Cardiac muscle cell (in vitro differentiated cells and primary cell): ENCODE results near the gene PTPN7. TPM values are rescaled to one million over a fixed set of nuclear protein-coding genes. Genes with fewer than 3 reads are reported as not detected.

Experiments used
- DNase-seq, 2 donors: peaks; one replicate each; pipeline versions ENCODE4 v3.0.0 to v3.0.0-alpha.2; 2010 to 2017; ENCODE audit warnings: low read depth in 1 of 2, low spot score in 1 of 2
- H3K27ac ChIP-seq: fragments of 200-600 bp; sonication (generic); 2 replicates; pipeline ENCODE4 v1.5.1; 2016
- H3K27me3 ChIP-seq: fragments of 200-600 bp; sonication (generic); 2 replicates; pipeline ENCODE4 v1.6.0; 2016; ENCODE audit warnings: control low read depth
- H3K36me3 ChIP-seq: fragments of 200-600 bp; sonication (generic); 2 replicates; pipeline ENCODE4 v1.5.1; 2016; ENCODE audit warnings: control low read depth
- H3K4me1 ChIP-seq: fragments of 200-600 bp; sonication (generic); 2 replicates; pipeline ENCODE4 v1.8.1; 2017; ENCODE audit warnings: low read depth, mild to moderate bottlenecking, mixed run types
- H3K4me3 ChIP-seq: fragments of 200-600 bp; sonication (generic); 2 replicates; pipeline ENCODE4 v1.5.1; 2016; ENCODE audit warnings: mild to moderate bottlenecking
- H3K9me3 ChIP-seq: fragments of 200-600 bp; sonication (generic); 2 replicates; pipeline ENCODE4 v1.5.1; 2017; ENCODE audit warnings: low read depth, mild to moderate bottlenecking, control low read depth
- polyA plus RNA-seq: library from polyadenylated mRNA; unstranded; fragments of >200 nt; fragmentation: Nextera tagmentation; extraction: Ambion mirVana; gene quantifications from 2 replicates; pipeline ENCODE4 v1.2.1, GENCODE V29; 2016
- total RNA-seq: library from RNA; depleted of rRNA; stranded (reverse); fragments of >200 nt; gene quantifications from 2 replicates; pipeline ENCODE4 v1.2.3, GENCODE V29; 2016
- TF ChIP-seq, protein P1 (sequence below): IDR thresholded peaks from 2 replicates; pipeline ENCODE4 v1.5.1; 2012; ENCODE audit warnings: low read depth, mild to moderate bottlenecking, low read length

The PTPN7 gene
- total and polyA plus RNA-seq, 2 experiments from 2014 or later: not detected

DNA sequence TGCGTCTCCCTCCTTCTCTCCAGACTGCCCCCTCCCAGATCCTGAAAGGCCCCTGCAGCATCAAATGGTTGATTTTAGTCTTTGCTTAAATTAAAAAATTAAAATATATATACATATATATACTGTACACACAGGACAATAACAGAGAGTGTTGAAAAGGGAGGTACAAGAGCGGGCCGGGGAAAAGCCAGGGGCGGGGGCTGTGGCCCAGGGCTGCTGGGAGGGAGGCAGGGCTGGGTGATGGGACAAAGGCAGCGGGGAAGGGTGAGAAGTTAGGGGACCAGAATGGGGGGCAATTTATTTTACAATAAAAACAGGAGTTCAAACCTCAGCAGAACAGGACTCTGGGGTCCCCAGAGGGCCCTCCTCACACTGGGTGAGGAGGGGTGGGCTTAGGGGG is 26.4 kb downstream of the PTPN7 start:
- TF ChIP-seq, protein P1, sequence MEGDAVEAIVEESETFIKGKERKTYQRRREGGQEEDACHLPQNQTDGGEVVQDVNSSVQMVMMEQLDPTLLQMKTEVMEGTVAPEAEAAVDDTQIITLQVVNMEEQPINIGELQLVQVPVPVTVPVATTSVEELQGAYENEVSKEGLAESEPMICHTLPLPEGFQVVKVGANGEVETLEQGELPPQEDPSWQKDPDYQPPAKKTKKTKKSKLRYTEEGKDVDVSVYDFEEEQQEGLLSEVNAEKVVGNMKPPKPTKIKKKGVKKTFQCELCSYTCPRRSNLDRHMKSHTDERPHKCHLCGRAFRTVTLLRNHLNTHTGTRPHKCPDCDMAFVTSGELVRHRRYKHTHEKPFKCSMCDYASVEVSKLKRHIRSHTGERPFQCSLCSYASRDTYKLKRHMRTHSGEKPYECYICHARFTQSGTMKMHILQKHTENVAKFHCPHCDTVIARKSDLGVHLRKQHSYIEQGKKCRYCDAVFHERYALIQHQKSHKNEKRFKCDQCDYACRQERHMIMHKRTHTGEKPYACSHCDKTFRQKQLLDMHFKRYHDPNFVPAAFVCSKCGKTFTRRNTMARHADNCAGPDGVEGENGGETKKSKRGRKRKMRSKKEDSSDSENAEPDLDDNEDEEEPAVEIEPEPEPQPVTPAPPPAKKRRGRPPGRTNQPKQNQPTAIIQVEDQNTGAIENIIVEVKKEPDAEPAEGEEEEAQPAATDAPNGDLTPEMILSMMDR: no peak
- H3K9me3 ChIP-seq: no peaks in the 10 kb centered on the region
- H3K27me3 ChIP-seq: no peaks in the 10 kb centered on the region
- DNase-seq: no peak
- no peaks in the 10 kb centered on the region for H3K4me1 ChIP-seq
- H3K36me3 ChIP-seq: peaks cover 8% of the 10 kb centered on the region
- H3K27ac ChIP-seq: no peak overlapping the region
- no peak overlapping the region for H3K4me3 ChIP-seq

DNA sequence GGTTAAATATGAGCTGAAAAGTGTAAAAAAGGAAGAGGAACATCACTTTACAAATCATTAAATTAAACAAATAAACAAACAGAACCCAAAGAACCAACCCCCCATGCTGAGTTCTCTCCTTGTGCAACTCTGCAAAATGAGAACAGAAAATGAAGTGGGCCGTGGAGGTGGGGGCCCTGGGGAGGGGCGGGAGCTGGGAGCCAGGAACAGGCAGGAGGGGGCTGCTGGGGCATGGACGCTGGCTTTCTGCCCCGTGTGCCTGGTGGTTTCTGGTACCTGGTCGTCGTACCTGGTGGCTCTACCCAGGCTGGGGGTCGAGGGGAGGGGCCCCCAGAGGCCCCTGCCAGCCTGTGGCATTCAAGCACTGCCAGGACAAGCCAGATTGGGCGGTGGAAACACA is 26.9 kb downstream of the PTPN7 start:
- DNase-seq: no peak
- Histone ChIP-seq H3K4me1 (no peaks in the 10 kb centered on the region), H3K27me3 (no peaks in the 10 kb centered on the region), H3K36me3 (peaks cover 8% of the 10 kb centered on the region), H3K4me3 (no peak overlapping the region), H3K27ac (no peak overlapping the region), H3K9me3 (no peaks in the 10 kb centered on the region)
- TF ChIP-seq, protein P1: no peak

DNA sequence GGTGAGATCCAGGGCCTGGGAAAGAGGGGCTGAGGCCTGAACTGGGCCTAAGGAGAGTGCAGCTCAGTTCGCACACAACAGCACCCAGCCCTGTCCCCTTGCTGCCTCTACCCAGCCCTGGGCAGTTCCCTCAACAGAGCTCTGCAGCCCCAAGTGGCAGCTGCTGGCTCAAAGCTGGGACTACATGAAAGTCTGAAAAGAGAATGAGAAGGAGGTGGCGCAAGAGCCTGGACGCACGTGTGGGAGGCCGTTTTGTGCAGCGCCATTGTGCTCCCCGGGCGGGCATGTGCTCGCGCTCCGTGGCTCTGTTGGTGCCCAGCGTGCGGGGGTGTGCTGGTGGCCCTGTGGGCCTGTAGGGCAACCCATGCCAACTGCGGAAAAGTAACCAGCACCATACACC is 27.4 kb downstream of the PTPN7 start:
- Histone ChIP-seq H3K27me3 (no peaks in the 10 kb centered on the region), H3K4me1 (no peaks in the 10 kb centered on the region), H3K27ac (no peak overlapping the region), H3K4me3 (no peak overlapping the region), H3K9me3 (no peaks in the 10 kb centered on the region), H3K36me3 (peaks cover 8% of the 10 kb centered on the region)
- TF ChIP-seq, protein P1: no peak
- DNase-seq: no peak

DNA sequence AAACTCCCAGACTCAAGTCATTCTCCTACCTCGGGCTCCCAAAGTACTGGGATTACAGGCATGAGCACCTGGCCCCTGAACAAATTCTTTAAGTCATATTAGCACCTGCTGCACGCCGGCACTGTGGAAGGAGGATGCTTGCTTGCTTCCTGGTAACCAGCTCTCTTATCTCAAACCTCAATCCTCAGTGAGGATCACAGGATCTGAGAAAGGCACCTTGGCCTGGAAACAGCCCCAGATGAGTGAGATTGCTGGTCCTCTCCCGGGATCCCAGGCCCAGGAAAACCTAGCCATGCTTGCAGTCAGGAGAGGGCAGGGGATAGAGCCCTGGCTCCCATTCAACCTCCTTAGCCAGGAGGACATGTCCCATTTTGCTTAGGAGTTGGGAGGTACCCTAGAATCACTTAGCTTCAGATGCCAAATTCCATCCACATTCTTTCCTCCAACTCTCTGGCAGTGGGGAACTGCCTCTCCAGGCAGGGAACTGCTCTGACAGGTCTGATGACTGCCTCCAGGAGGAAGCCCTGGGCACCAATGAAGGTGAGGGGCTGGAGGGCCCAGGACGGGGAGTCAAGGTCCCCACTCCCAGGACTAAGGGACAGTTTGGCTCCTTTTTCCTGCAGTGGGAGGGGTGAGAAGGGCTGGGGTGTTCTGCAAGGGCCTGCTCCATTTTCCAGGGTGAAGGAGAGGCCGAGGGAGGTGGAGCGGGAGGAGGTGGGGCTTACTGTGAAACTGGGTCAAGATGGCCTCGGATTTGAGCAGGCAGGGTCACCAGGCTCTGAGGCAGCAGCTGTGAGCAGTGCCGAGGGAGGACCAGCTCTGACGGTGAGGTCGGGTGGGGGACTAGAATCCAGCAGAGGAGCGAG is 28.2 kb downstream of the PTPN7 start:
- DNase-seq: no peak
- Histone ChIP-seq H3K9me3 (no peaks in the 10 kb centered on the region), H3K4me3 (no peak overlapping the region), H3K27me3 (no peaks in the 10 kb centered on the region), H3K4me1 (no peaks in the 10 kb centered on the region), H3K36me3 (peaks cover 8% of the 10 kb centered on the region), H3K27ac (peak overlapping the region; percentile 66)
- TF ChIP-seq, protein P1: no peak

DNA sequence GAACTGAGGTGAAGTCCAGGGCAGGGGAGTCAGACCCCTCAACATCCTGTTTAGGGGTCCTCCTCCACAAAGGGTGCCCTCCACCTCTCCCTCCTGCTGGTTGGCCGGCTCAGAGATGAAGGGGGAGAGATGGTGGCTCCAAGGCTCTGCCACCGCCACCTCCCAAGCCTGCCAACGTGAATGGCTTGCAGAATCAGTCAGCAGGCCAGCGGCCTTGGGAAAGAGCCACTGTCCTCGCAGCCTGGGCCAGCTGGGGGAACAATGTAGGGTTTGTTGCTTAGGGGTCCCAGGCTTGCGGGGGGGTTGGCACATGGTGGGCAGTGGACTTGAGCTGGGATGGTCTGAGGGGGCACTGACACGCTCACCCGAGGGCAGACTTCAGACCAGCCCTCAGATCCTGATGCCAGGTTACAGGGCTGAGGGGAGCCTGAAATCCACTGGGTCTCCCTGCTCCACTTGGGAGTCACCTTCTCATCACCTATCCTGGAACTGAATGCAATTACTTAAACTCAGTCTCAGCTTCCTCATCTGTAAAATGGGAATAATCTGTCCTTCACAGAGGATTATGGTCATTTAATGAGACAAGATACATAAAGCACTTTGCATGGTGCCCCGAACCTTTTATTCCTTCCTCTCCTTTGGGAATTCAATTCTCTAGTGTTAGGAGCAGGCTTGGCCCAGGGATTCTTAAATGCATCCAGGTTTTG is 29.4 kb downstream of the PTPN7 start:
- no peak overlapping the region for H3K4me3 ChIP-seq
- H3K27me3 ChIP-seq: no peaks in the 10 kb centered on the region
- no peaks in the 10 kb centered on the region for H3K9me3 ChIP-seq
- peaks cover 8% of the 10 kb centered on the region for H3K36me3 ChIP-seq
- TF ChIP-seq, protein P1: no peak
- DNase-seq: no peak
- no peak overlapping the region for H3K27ac ChIP-seq
- no peaks in the 10 kb centered on the region for H3K4me1 ChIP-seq
